Ectodermal cell (in vitro differentiated cells): ENCODE measurements around the gene EPN2.

Experiments
- H3K27ac ChIP-seq: 2 replicates; pipeline ENCODE4 v1.7.0; 2013; ENCODE audit warnings: mild to moderate bottlenecking, low read depth, low read length; ENCODE audit not compliant: insufficient read depth, poor library complexity, severe bottlenecking
- H3K27me3 ChIP-seq: 2 replicates; pipeline ENCODE4 v1.7.0; 2013; ENCODE audit warnings: mild to moderate bottlenecking, low read length; ENCODE audit not compliant: insufficient read depth, control insufficient read depth, poor library complexity, severe bottlenecking
- H3K36me3 ChIP-seq: one replicate; pipeline ENCODE4 v1.7.0; 2013; ENCODE audit warnings: low read length; ENCODE audit not compliant: control insufficient read depth, insufficient read depth
- H3K4me1 ChIP-seq: one replicate; pipeline ENCODE4 v1.7.0; 2013; ENCODE audit warnings: low read length; ENCODE audit not compliant: control insufficient read depth, insufficient read depth
- H3K4me3 ChIP-seq: 2 replicates; pipeline ENCODE4 v1.7.0; 2013; ENCODE audit warnings: low read depth, low read length, control low read depth; ENCODE audit not compliant: insufficient read depth
- H3K9me3 ChIP-seq: 2 replicates; pipeline ENCODE4 v1.7.0; 2013; ENCODE audit warnings: mild to moderate bottlenecking, low read length, moderate library complexity; ENCODE audit not compliant: control insufficient read depth
- WGBS, 2 experiments: methylation state at CpG; one replicate each; pipeline ENCODE4 v1.1.7; 2013; ENCODE audit warnings: missing lambda C conversion rate in 2 of 2; 5-methylcytosine and 5-hydroxymethylcytosine counted together

Gene EPN2

GRCh38 chr17:19380481-19381301 lies 143.5 kb downstream of the EPN2 start:
- H3K4me3 ChIP-seq, result no peak overlapping the region
- H3K9me3 ChIP-seq, result no peaks in the 10 kb centered on the region
- peaks cover 43% of the 10 kb centered on the region for H3K36me3 ChIP-seq
- H3K27ac ChIP-seq, result no peak overlapping the region
- WGBS, 2 experiments, result 96% methylated on average over 29 of the region's 29 CpGs
- H3K4me1 ChIP-seq, result peaks cover 16% of the 10 kb centered on the region
- no peaks in the 10 kb centered on the region for H3K27me3 ChIP-seq

- no peak overlapping the region for H3K27ac ChIP-seq
- H3K4me3 ChIP-seq, result no peak overlapping the region
- peaks cover 19% of the 10 kb centered on the region for H3K4me1 ChIP-seq
- no peaks in the 10 kb centered on the region for H3K27me3 ChIP-seq
- peaks cover 43% of the 10 kb centered on the region for H3K36me3 ChIP-seq
- no peaks in the 10 kb centered on the region for H3K9me3 ChIP-seq
- 94 to 96% methylated on average over 7 of the region's 7 CpGs for WGBS, 2 experiments
These were observed 144.2 kb downstream of the EPN2 start for GRCh38 chr17:19381361-19381740.

- Histone ChIP-seq H3K9me3 (no peaks in the 10 kb centered on the region), H3K27ac (no peak overlapping the region), H3K36me3 (peaks cover 43% of the 10 kb centered on the region), H3K4me3 (no peak overlapping the region), H3K4me1 (peaks cover 23% of the 10 kb centered on the region), H3K27me3 (no peaks in the 10 kb centered on the region)
- WGBS, 2 experiments, result 95% methylated on average over 31 of the region's 31 CpGs
These were observed 144.7 kb downstream of the EPN2 start for GRCh38 chr17:19381741-19382444.

- peaks cover 30% of the 10 kb centered on the region for H3K4me1 ChIP-seq
- H3K36me3 ChIP-seq, result peaks cover 43% of the 10 kb centered on the region
- 95 to 96% methylated on average over 12 to 13 of the region's 13 CpGs for WGBS, 2 experiments
- H3K9me3 ChIP-seq, result no peaks in the 10 kb centered on the region
- no peak overlapping the region for H3K4me3 ChIP-seq
- no peaks in the 10 kb centered on the region for H3K27me3 ChIP-seq
- no peak overlapping the region for H3K27ac ChIP-seq
These were observed 145.6 kb downstream of the EPN2 start for GRCh38 chr17:19382531-19383444.

- H3K36me3 ChIP-seq, result peaks cover 43% of the 10 kb centered on the region
- no peaks in the 10 kb centered on the region for H3K9me3 ChIP-seq
- no peaks in the 10 kb centered on the region for H3K27me3 ChIP-seq
- WGBS, 2 experiments, result 93 to 95% methylated on average over 6 of the region's 6 CpGs
- H3K4me3 ChIP-seq, result no peak overlapping the region
- H3K4me1 ChIP-seq, result peaks cover 34% of the 10 kb centered on the region
- no peak overlapping the region for H3K27ac ChIP-seq
These were observed 146.7 kb downstream of the EPN2 start for GRCh38 chr17:19383681-19384470.

- Histone ChIP-seq H3K27me3 (no peaks in the 10 kb centered on the region), H3K36me3 (peaks cover 40% of the 10 kb centered on the region), H3K4me1 (peaks cover 28% of the 10 kb centered on the region), H3K27ac (no peak overlapping the region), H3K4me3 (no peak overlapping the region), H3K9me3 (no peaks in the 10 kb centered on the region)
- 93 to 94% methylated on average over 16 of the region's 16 CpGs for WGBS, 2 experiments
These were observed 147.7 kb downstream of the EPN2 start for GRCh38 chr17:19384723-19385391.

GRCh38 chr17:19385521-19385983 lies 148.4 kb downstream of the EPN2 start:
- H3K4me1 ChIP-seq, result peaks cover 28% of the 10 kb centered on the region

More at GRCh38 chr17:19385521-19385983, 148.4 kb downstream of the EPN2 start:
- no peaks in the 10 kb centered on the region for H3K27me3 ChIP-seq
- H3K27ac ChIP-seq, result no peak overlapping the region
- no peaks in the 10 kb centered on the region for H3K9me3 ChIP-seq
- WGBS, 2 experiments, result 90 to 95% methylated on average over 9 of the region's 9 CpGs
- H3K4me3 ChIP-seq, result no peak overlapping the region
- H3K36me3 ChIP-seq, result peaks cover 34% of the 10 kb centered on the region
